GM12878 (cell line): Measurements from ENCODE around the gene RUVBL2. TPM values are rescaled to one million over a fixed set of nuclear protein-coding genes. Genes with fewer than 3 reads are reported as not detected.

Experiments used
- ATAC-seq: fragments of 200-7000 bp; cut with Tn5 transposase; 3 replicates; pipeline ENCODE4 v1.9.1; 2020; ENCODE audit warnings: mild to moderate bottlenecking, moderate library complexity
- BruUV-seq: library from RNA; stranded (reverse); fragments of 400-500 nt; replicated peaks from 2 replicates; lab custom pipeline; 2021; lab: Mats Ljungman, UMichigan
- CTCF ChIA-PET: fragments of 300-600 bp; sonication (Branson Sonifier 250); formaldehyde crosslinking; extraction: SDS; loops from one replicate; lab custom pipeline; 2021; ENCODE audit warnings: inconsistent platforms; lab: Yijun Ruan, JAX
- POLR2A ChIA-PET: fragments of 350-600 bp; formaldehyde crosslinking; extraction: SDS; loops from one replicate; lab custom pipeline; 2021; ENCODE audit warnings: inconsistent platforms; lab: Charles Lee
- RAD21 ChIA-PET: fragments of 300-600 bp; sonication (Branson Sonifier 250); formaldehyde crosslinking; loops from one replicate; lab custom pipeline; 2023; ENCODE audit warnings: antibody characterized with exemption; ENCODE audit not compliant: unreplicated experiment; lab: Charles Lee
- SMC1A ChIA-PET: fragments of 300-600 bp; sonication (Branson Sonifier 250); formaldehyde crosslinking; loops from one replicate; lab custom pipeline; 2023; ENCODE audit not compliant: unreplicated experiment, uncharacterized antibody; lab: Charles Lee
- DNase-seq: peaks from one replicate; pipeline ENCODE4 v3.0.0-alpha.2; 2011; ENCODE audit warnings: low read depth, low spot score
- FAIRE-seq: peaks from 3 replicates; lab custom pipeline; 2011; peaks lifted over from hg19 to GRCh38; lab: Jason Lieb, UNC
- H2AFZ ChIP-seq: 2 replicates; pipeline ENCODE4 v1.6.0; 2011; ENCODE audit warnings: low read depth, low read length, control low read depth; ENCODE audit not compliant: control insufficient read depth
- H3K27ac ChIP-seq: 2 replicates; pipeline ENCODE4 v1.5.1; 2011; ENCODE audit warnings: control low read depth; ENCODE audit not compliant: control insufficient read depth, insufficient read depth
- H3K27me3 ChIP-seq, 2 experiments: replicated peaks in 1 of 2; 2 replicates each; pipeline versions ENCODE4 v1.6.0 to v1.6.1; 2011; ENCODE audit warnings: low read length in 1 of 2; ENCODE audit not compliant: control insufficient read depth in 2 of 2, insufficient read depth in 2 of 2
- H3K36me3 ChIP-seq, 2 experiments: 2 replicates each; pipeline ENCODE4 v1.5.1; 2011; ENCODE audit warnings: low read length in 1 of 2; ENCODE audit not compliant: control insufficient read depth in 2 of 2, insufficient read depth in 2 of 2
- H3K4me1 ChIP-seq: 2 replicates; pipeline ENCODE4 v1.6.1; 2011; ENCODE audit warnings: mild to moderate bottlenecking, low read length, moderate library complexity, mixed read lengths; ENCODE audit not compliant: control insufficient read depth, insufficient read depth
- H3K4me2 ChIP-seq: 2 replicates; pipeline ENCODE4 v1.6.0; 2011; ENCODE audit warnings: control low read depth; ENCODE audit not compliant: control insufficient read depth, insufficient read depth
- H3K4me3 ChIP-seq: fragments of 200-600 bp; sonication (generic); 2 replicates; pipeline ENCODE4 v1.5.1; 2016
- H3K79me2 ChIP-seq: 2 replicates; pipeline ENCODE4 v1.6.0; 2011; ENCODE audit warnings: low read length; ENCODE audit not compliant: control insufficient read depth, insufficient read depth
- H3K9ac ChIP-seq: 2 replicates; pipeline ENCODE4 v1.8.0; 2011; ENCODE audit warnings: low read length, control low read depth, mixed read lengths; ENCODE audit not compliant: control insufficient read depth, insufficient read depth
- H3K9me3 ChIP-seq: replicated peaks from 3 replicates; pipeline ENCODE4 v1.5.1; 2011; ENCODE audit warnings: mild to moderate bottlenecking, low read length; ENCODE audit not compliant: control insufficient read depth, insufficient read depth
- H4K20me1 ChIP-seq: 2 replicates; pipeline ENCODE4 v1.6.0; 2011; ENCODE audit not compliant: control insufficient read depth, insufficient read depth
- HDGF ChIP-seq: fragments of 450-650 bp; IDR thresholded peaks from 2 replicates; pipeline ENCODE4 v1.6.1; 2016; ENCODE audit warnings: antibody characterized with exemption
- WGBS: methylation state at CpG from one replicate; pipeline ENCODE4 v1.1.6; 2016; ENCODE audit warnings: low lambda C conversion rate; ENCODE audit not compliant: insufficient replicate concordance, insufficient coverage; ENCODE audit errors: missing lambda C conversion rate; 5-methylcytosine and 5-hydroxymethylcytosine counted together
- in situ Hi-C: fragments of 300-500 bp; cut with MboI; formaldehyde crosslinking; loops from 9 replicates; pipeline ENCODE4 v1.14.3; 2018; ENCODE audit warnings: mixed read lengths
- intact Hi-C: fragments of 100-400 bp; cut with micrococcal nuclease; formaldehyde crosslinking; loops from one replicate; pipeline ENCODE4 v1.14.2; 2022; ENCODE audit not compliant: unreplicated experiment
- polyA plus RNA-seq, 11 experiments: library from polyadenylated mRNA; depleted of rRNA in 4 of 11; unstranded in 6 of 11; stranded (reverse) in 5 of 11; fragments of >200 nt; fragmentation: Nextera tagmentation in 4 of 11; fragmentation: Illumina TruSeq in 1 of 11; extraction: Ambion mirVana in 4 of 11; extraction: Trizol in 1 of 11; gene quantifications; 1 replicate in 1 of 11; 2 replicates in 10 of 11; pipeline versions ENCODE4 v1.2.1 to v1.2.3, GENCODE V29; 2011 to 2016; ENCODE audit warnings: inconsistent platforms in 2 of 11, missing spikeins in 2 of 11, low read depth in 1 of 11
- total RNA-seq, 4 experiments: library from RNA; depleted of rRNA in 3 of 4; stranded (reverse); fragments of >200 nt in 3 of 4; fragmentation: Illumina TruSeq in 1 of 4; extraction: Trizol in 1 of 4; gene quantifications; 2 replicates each; pipeline versions ENCODE4 v1.2.1 to v1.2.3, GENCODE V29; 2013 to 2021
- TF ChIP-seq, protein P1 (sequence below): fragments of 450-650 bp; IDR thresholded peaks from 2 replicates; pipeline ENCODE4 v1.6.1; 2016; ENCODE audit warnings: mild to moderate bottlenecking, moderate library complexity, borderline replicate concordance

RUVBL2 gene
- total and polyA plus RNA-seq, 10 of the 15 experiments (the other 5 are each of a cell fraction or from before 2014, with no cell fraction given) = 33.8 to 224 (median 125) TPM

- no peak overlapping the region for H3K4me2 ChIP-seq
- DNase-seq = no peak
- in situ Hi-C loops (no loop called here), intact Hi-C loops (loop anchor here (10.0 kb wide), 1 partner anchor 334 kb away; the partner anchor contains the start of gene DBP)
- TF ChIP-seq, protein P1, sequence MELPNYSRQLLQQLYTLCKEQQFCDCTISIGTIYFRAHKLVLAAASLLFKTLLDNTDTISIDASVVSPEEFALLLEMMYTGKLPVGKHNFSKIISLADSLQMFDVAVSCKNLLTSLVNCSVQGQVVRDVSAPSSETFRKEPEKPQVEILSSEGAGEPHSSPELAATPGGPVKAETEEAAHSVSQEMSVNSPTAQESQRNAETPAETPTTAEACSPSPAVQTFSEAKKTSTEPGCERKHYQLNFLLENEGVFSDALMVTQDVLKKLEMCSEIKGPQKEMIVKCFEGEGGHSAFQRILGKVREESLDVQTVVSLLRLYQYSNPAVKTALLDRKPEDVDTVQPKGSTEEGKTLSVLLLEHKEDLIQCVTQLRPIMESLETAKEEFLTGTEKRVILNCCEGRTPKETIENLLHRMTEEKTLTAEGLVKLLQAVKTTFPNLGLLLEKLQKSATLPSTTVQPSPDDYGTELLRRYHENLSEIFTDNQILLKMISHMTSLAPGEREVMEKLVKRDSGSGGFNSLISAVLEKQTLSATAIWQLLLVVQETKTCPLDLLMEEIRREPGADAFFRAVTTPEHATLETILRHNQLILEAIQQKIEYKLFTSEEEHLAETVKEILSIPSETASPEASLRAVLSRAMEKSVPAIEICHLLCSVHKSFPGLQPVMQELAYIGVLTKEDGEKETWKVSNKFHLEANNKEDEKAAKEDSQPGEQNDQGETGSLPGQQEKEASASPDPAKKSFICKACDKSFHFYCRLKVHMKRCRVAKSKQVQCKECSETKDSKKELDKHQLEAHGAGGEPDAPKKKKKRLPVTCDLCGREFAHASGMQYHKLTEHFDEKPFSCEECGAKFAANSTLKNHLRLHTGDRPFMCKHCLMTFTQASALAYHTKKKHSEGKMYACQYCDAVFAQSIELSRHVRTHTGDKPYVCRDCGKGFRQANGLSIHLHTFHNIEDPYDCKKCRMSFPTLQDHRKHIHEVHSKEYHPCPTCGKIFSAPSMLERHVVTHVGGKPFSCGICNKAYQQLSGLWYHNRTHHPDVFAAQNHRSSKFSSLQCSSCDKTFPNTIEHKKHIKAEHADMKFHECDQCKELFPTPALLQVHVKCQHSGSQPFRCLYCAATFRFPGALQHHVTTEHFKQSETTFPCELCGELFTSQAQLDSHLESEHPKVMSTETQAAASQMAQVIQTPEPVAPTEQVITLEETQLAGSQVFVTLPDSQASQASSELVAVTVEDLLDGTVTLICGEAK = no peak
- no peak for TF ChIP-seq HDGF
- H3K36me3 ChIP-seq = peaks cover 5 to 36% of the 10 kb centered on the region in 2 experiments
- FAIRE-seq = no peak
- H4K20me1 ChIP-seq = no peaks in the 10 kb centered on the region
- H3K4me3 ChIP-seq = no peak overlapping the region
- no TSS peak for BruUV-seq
- CTCF ChIA-PET = interaction anchor here (2.8 to 6.1 kb wide), 3 partner anchors 124 to 173 kb away, joined by 18 to 113 read pairs (median 31); no protein-coding TSS in a partner anchor
- ATAC-seq = no peak
- no peak overlapping the region for H3K9ac ChIP-seq
- no peak overlapping the region for H3K27ac ChIP-seq
- SMC1A ChIA-PET = interaction anchor here (1.9 to 2.9 kb wide), 2 partner anchors 9 to 95 kb away, joined by 9 to 12 read pairs; no protein-coding TSS in a partner anchor
- RAD21 ChIA-PET = interaction anchor here (1.0 kb wide), 1 partner anchor 58 kb away, joined by 3 read pairs; no protein-coding TSS in a partner anchor
- no peak overlapping the region for H2AFZ ChIP-seq
- POLR2A ChIA-PET = interaction anchor here (4.0 kb wide), 1 partner anchor 94 kb away, joined by 53 read pairs; the partner anchor contains the start of gene PPP1R15A
- H3K27me3 ChIP-seq = no peaks in the 10 kb centered on the region
- WGBS = 98% methylated on average over 15 of the region's 15 CpGs
- H3K4me1 ChIP-seq = peaks cover 26% of the 10 kb centered on the region
- H3K79me2 ChIP-seq = peaks cover 30% of the 10 kb centered on the region
- H3K9me3 ChIP-seq = no peaks in the 10 kb centered on the region
Measured at GRCh38 chr19:48968813-48969218, 24.9 kb upstream of the RUVBL2 start.
